ENCODE data around the gene AZGP1. TPM values are rescaled to one million over a fixed set of nuclear protein-coding genes. Genes with fewer than 3 reads are reported as not detected.
"Not testable (repeated sequence)": the region's sequence is repeated elsewhere in the genome, so short reads cannot be mapped to it uniquely, and the experiment has no call there.

AZGP1 gene
- total RNA-seq, 1 experiment from 2014 or later = not detected

- H3K4me1 ChIP-seq (ENCODE audit: insufficient read depth, low read length, poor library complexity, severe bottlenecking) = no peaks in the 10 kb centered on the region
- intact Hi-C loops (cut with micrococcal nuclease; ENCODE audit: unreplicated experiment) = no loop called here
- POLR2A ChIA-PET (ENCODE audit: low non-redundant PET) = no interaction called here
- no TSS peak for BruUV-seq (replicated peaks)
- no peak overlapping the region for H3K4me3 ChIP-seq (ENCODE audit: low read depth, low read length, poor library complexity, severe bottlenecking)
- H3K27me3 ChIP-seq (replicated peaks; ENCODE audit: insufficient read depth, low read depth, low read length, poor library complexity) = peaks cover 18% of the 10 kb centered on the region
- DNase-seq (ENCODE audit: low spot score) = no peak
- H3K9me3 ChIP-seq (ENCODE audit: low read depth, low read length, poor library complexity, severe bottlenecking) = no peaks in the 10 kb centered on the region
- no peaks in the 10 kb centered on the region for H3K36me3 ChIP-seq (ENCODE audit: insufficient read depth, low read length, poor library complexity, severe bottlenecking)
- CTCF ChIA-PET = no interaction called here
- TF ChIP-seq CTCF (conservative IDR thresholded peaks at IDR 0.05; ENCODE audit: low read depth, low read length) (no peak), EZH2 (IDR thresholded peaks at IDR 0.05; ENCODE audit: borderline replicate concordance, low read depth, low read length, poor library complexity, severe bottlenecking) (no peak)
- H3K27ac ChIP-seq (ENCODE audit: low read depth, low read length, poor library complexity, severe bottlenecking) = no peak overlapping the region
Measured at GRCh38 chr7:99953649-99954048, 22.2 kb downstream of the AZGP1 start.

- H3K27ac ChIP-seq (ENCODE audit: low read depth, low read length, poor library complexity, severe bottlenecking); intact Hi-C loops (cut with micrococcal nuclease; ENCODE audit: unreplicated experiment); H3K36me3 ChIP-seq (ENCODE audit: insufficient read depth, low read length, poor library complexity, severe bottlenecking); H3K27me3 ChIP-seq (replicated peaks; ENCODE audit: insufficient read depth, low read depth, low read length, poor library complexity); POLR2A ChIA-PET (ENCODE audit: low non-redundant PET); DNase-seq (ENCODE audit: low spot score); BruUV-seq (replicated peaks); H3K4me3 ChIP-seq (ENCODE audit: low read depth, low read length, poor library complexity, severe bottlenecking); CTCF ChIA-PET; H3K9me3 ChIP-seq (ENCODE audit: low read depth, low read length, poor library complexity, severe bottlenecking); H3K4me1 ChIP-seq (ENCODE audit: insufficient read depth, low read length, poor library complexity, severe bottlenecking): not testable (repeated sequence)
Measured at GRCh38 chr7:99952649-99953048, 23.2 kb downstream of the AZGP1 start.

GRCh38 chr7:99950819-99951218 lies 25.0 kb downstream of the AZGP1 start:
- BruUV-seq (replicated peaks); H3K36me3 ChIP-seq (ENCODE audit: insufficient read depth, low read length, poor library complexity, severe bottlenecking); H3K27ac ChIP-seq (ENCODE audit: low read depth, low read length, poor library complexity, severe bottlenecking); H3K4me1 ChIP-seq (ENCODE audit: insufficient read depth, low read length, poor library complexity, severe bottlenecking); intact Hi-C loops (cut with micrococcal nuclease; ENCODE audit: unreplicated experiment); CTCF ChIA-PET; H3K27me3 ChIP-seq (replicated peaks; ENCODE audit: insufficient read depth, low read depth, low read length, poor library complexity); DNase-seq (ENCODE audit: low spot score); POLR2A ChIA-PET (ENCODE audit: low non-redundant PET); H3K4me3 ChIP-seq (ENCODE audit: low read depth, low read length, poor library complexity, severe bottlenecking); H3K9me3 ChIP-seq (ENCODE audit: low read depth, low read length, poor library complexity, severe bottlenecking): not testable (repeated sequence)

GRCh38 chr7:99949645-99950228 lies 26.1 kb downstream of the AZGP1 start:
- CTCF ChIA-PET = no interaction called here
- intact Hi-C loops (cut with micrococcal nuclease; ENCODE audit: unreplicated experiment) = no loop called here

More at GRCh38 chr7:99949645-99950228, 26.1 kb downstream of the AZGP1 start:
- no peaks in the 10 kb centered on the region for H3K36me3 ChIP-seq (ENCODE audit: insufficient read depth, low read length, poor library complexity, severe bottlenecking)
- BruUV-seq (replicated peaks) = no TSS peak
- peak; percentile 22 for DNase-seq (ENCODE audit: low spot score)
- no peaks in the 10 kb centered on the region for H3K4me1 ChIP-seq (ENCODE audit: insufficient read depth, low read length, poor library complexity, severe bottlenecking)
- POLR2A ChIA-PET (ENCODE audit: low non-redundant PET) = no interaction called here
- peak; percentile 42 for TF ChIP-seq CTCF (conservative IDR thresholded peaks at IDR 0.05; ENCODE audit: low read depth, low read length)
- TF ChIP-seq EZH2 (IDR thresholded peaks at IDR 0.05; ENCODE audit: borderline replicate concordance, low read depth, low read length, poor library complexity, severe bottlenecking) = no peak
- no peak overlapping the region for H3K4me3 ChIP-seq (ENCODE audit: low read depth, low read length, poor library complexity, severe bottlenecking)
- no peak overlapping the region for H3K27ac ChIP-seq (ENCODE audit: low read depth, low read length, poor library complexity, severe bottlenecking)
- H3K9me3 ChIP-seq (ENCODE audit: low read depth, low read length, poor library complexity, severe bottlenecking) = no peaks in the 10 kb centered on the region
- H3K27me3 ChIP-seq (replicated peaks; ENCODE audit: insufficient read depth, low read depth, low read length, poor library complexity) = no peaks in the 10 kb centered on the region

All from A673 (cell line).